HFFc6 (cell line): ENCODE results near the gene VWA3A. TPM values are rescaled to one million over a fixed set of nuclear protein-coding genes. Genes with fewer than 3 reads are reported as not detected.
"Not testable (repeated sequence)": the region's sequence is repeated elsewhere in the genome, so short reads cannot be mapped to it uniquely, and the experiment has no call there.

Experiments
- DNase-seq: peaks from one replicate; pipeline ENCODE4 v3.0.0-alpha.2; 2018
- H3K27ac Mint-ChIP-seq: 2 replicates; pipeline ENCODE4 v1.8.0; 2020; ENCODE audit warnings: mild to moderate bottlenecking, mixed read lengths
- H3K27me3 Mint-ChIP-seq: 2 replicates; pipeline ENCODE4 v1.8.0; 2021; ENCODE audit warnings: mild to moderate bottlenecking, moderate library complexity, mixed read lengths; ENCODE audit not compliant: insufficient read depth
- H3K36me3 Mint-ChIP-seq: 2 replicates; pipeline ENCODE4 v1.8.0; 2021; ENCODE audit warnings: low read depth, mixed read lengths
- H3K4me1 Mint-ChIP-seq: 2 replicates; pipeline ENCODE4 v1.8.0; 2020; ENCODE audit warnings: low read depth, mixed read lengths
- H3K4me3 Mint-ChIP-seq: 2 replicates; pipeline ENCODE4 v1.8.0; 2020; ENCODE audit warnings: mild to moderate bottlenecking, moderate library complexity, mixed read lengths
- H3K9me3 Mint-ChIP-seq: 2 replicates; pipeline ENCODE4 v1.8.0; 2020; ENCODE audit warnings: mild to moderate bottlenecking, mixed read lengths
- CTCF ChIP-seq: fragments of 200-600 bp; sonication (generic); IDR thresholded peaks from 2 replicates; pipeline ENCODE4 v1.5.0; 2021; ENCODE audit warnings: antibody characterized with exemption, mild to moderate bottlenecking
- total RNA-seq, 6 experiments: library from RNA; stranded (reverse); fragmentation: NEBNext Ultra II Directional; extraction: Animal tissue kit (Norgen Biotek cat#: 25700); gene quantifications; 2 replicates in 1 of 6; 3 replicates in 5 of 6; pipeline ENCODE4 v1.2.3, GENCODE V29; 2021

The VWA3A gene
- total RNA-seq, 6 experiments from 2014 or later: 0.09 to 0.41 TPM; not detected in 4

- no peak overlapping the region for H3K27ac Mint-ChIP-seq
- H3K27me3 Mint-ChIP-seq: peaks cover 23% of the 10 kb centered on the region
- no peaks in the 10 kb centered on the region for H3K9me3 Mint-ChIP-seq
- no peak for TF ChIP-seq CTCF
- H3K4me3 Mint-ChIP-seq: no peak overlapping the region
- H3K36me3 Mint-ChIP-seq: no peaks in the 10 kb centered on the region
- H3K4me1 Mint-ChIP-seq: no peaks in the 10 kb centered on the region
- no peak for DNase-seq
Observed at GRCh38 chr16:22171953-22172352, 79.6 kb downstream of the VWA3A start.

GRCh38 chr16:22172642-22173041, 80.3 kb downstream of the VWA3A start:
- H3K4me3 Mint-ChIP-seq, H3K27ac Mint-ChIP-seq, H3K4me1 Mint-ChIP-seq, H3K9me3 Mint-ChIP-seq, DNase-seq, H3K36me3 Mint-ChIP-seq: not testable (repeated sequence)
- H3K27me3 Mint-ChIP-seq: peaks cover 22% of the 10 kb centered on the region

DNA sequence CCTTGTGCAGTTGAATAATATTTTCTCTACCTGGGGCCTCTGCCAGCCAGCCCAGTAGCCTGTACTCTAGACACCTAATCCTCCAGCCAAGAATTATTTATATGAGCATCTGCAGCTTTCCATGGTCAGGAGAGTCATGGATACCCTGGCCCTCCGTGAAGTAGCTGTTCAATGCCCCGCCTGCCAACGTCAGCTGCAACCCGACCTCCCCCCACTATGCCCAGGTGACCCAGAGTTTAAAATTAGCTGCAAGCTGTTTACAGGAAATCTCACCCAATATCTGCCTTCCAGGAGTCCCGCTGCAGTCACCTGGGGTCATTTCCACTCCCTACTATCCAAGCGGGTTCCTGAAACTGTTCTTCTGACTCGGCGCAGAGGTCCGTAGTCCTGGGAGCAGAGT, 82.3 kb downstream of the VWA3A start:
- H3K9me3 Mint-ChIP-seq: no peaks in the 10 kb centered on the region
- no peaks in the 10 kb centered on the region for H3K36me3 Mint-ChIP-seq
- no peak for TF ChIP-seq CTCF
- H3K27ac Mint-ChIP-seq: no peak overlapping the region
- H3K4me1 Mint-ChIP-seq: no peaks in the 10 kb centered on the region
- no peak overlapping the region for H3K4me3 Mint-ChIP-seq
- DNase-seq: no peak
- peaks cover 27% of the 10 kb centered on the region for H3K27me3 Mint-ChIP-seq

- Mint-ChIP-seq H3K4me3 (no peak overlapping the region), H3K36me3 (no peaks in the 10 kb centered on the region), H3K4me1 (no peaks in the 10 kb centered on the region), H3K27me3 (peaks cover 42% of the 10 kb centered on the region), H3K27ac (no peak overlapping the region), H3K9me3 (no peaks in the 10 kb centered on the region)
- no peak for TF ChIP-seq CTCF
- no peak for DNase-seq
Observed at GRCh38 chr16:22177968-22178930, 85.9 kb downstream of the VWA3A start.

DNA sequence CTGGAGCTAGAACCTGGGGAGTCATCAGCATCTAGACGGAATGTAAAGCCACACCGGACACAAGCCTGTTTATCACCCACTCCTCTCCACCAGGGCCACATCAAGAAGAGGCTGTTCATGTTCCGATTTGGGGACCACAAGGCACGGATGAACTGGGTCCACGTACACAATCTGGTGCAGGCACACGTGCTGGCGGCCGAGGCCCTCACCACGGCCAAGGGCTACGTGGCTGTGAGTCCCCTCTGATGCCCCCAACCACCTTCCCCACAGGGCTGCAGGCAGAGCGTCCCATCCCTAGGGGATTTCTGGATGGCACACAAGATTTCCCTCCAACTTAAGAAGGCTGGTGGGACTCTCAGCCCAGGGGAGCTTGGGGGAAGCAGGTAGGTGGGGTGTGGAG, 89.1 kb downstream of the VWA3A start:
- Mint-ChIP-seq H3K27me3 (peaks cover 42% of the 10 kb centered on the region), H3K9me3 (no peaks in the 10 kb centered on the region), H3K4me3 (no peak overlapping the region), H3K27ac (no peak overlapping the region), H3K36me3 (no peaks in the 10 kb centered on the region), H3K4me1 (no peaks in the 10 kb centered on the region)
- DNase-seq: no peak
- no peak for TF ChIP-seq CTCF

DNA sequence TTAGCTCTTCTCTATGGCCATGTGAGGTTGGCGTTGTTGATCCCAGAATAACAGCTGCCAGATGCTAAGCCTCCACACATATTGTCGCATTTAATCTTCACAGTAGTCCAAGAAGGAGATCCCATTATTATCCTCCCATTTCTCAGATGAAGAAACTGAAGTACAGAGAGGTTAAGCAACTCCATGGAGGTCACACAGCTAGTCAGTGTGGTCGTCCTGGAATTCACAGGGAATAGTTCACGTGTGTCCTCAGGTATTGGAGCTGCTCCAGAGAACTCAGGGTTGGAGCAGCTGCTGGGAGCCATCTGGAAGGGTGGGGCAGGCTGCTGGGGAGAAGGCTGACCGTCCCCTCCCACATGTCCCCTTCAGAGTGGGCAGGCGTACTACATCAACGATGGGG, 89.5 kb downstream of the VWA3A start:
- H3K27ac Mint-ChIP-seq: no peak overlapping the region
- H3K27me3 Mint-ChIP-seq: peaks cover 40% of the 10 kb centered on the region
- no peaks in the 10 kb centered on the region for H3K36me3 Mint-ChIP-seq
- no peaks in the 10 kb centered on the region for H3K9me3 Mint-ChIP-seq
- no peak overlapping the region for H3K4me3 Mint-ChIP-seq
- no peak for DNase-seq
- no peak for TF ChIP-seq CTCF
- no peaks in the 10 kb centered on the region for H3K4me1 Mint-ChIP-seq
